ENCODE data around the gene DGKG. TPM values are rescaled to one million over a fixed set of nuclear protein-coding genes. Genes with fewer than 3 reads are reported as not detected.

DGKG gene
- total and polyA plus RNA-seq, 10 of the 15 experiments (the other 5 are each of a cell fraction or from before 2014, with no cell fraction given): 0.39 to 6.2 (median 4.7) TPM

DNA sequence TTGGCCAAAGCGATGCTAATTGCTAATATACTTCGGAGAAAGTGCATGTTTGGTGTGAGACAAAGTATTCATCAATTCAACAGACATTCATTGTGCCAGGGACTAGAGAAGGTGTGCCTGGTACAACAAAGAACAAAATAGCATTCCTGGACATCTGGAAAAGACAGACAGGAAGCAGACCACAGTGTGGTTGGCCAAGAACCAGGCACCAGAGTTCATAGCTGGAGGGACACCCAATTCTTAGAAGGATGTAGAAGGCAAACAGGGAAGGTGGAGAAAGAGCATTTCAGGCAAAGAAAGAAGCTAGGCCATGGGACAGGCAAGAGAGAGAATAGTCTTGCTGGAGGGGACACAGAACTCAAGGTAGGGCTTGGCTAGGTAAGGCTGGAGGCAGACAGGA lies 147.4 kb downstream of the DGKG start:
- FAIRE-seq: no peak
- DNase-seq (ENCODE audit: low read depth, low spot score): no peak
- H3K9me3 ChIP-seq (replicated peaks; ENCODE audit: control insufficient read depth, insufficient read depth, low read length): no peaks in the 10 kb centered on the region
- intact Hi-C loops (cut with micrococcal nuclease; ENCODE audit: unreplicated experiment) (loop anchor here (5.0 kb wide), 1 partner anchor 62 kb away; no protein-coding TSS in a partner anchor), in situ Hi-C loops (cut with MboI) (no loop called here)
- no peak overlapping the region for H2AFZ ChIP-seq (ENCODE audit: control insufficient read depth, low read depth, low read length)
- H3K4me1 ChIP-seq (ENCODE audit: control insufficient read depth, insufficient read depth, low read length): peaks cover 32% of the 10 kb centered on the region
- WGBS (ENCODE audit: insufficient coverage, insufficient replicate concordance, low lambda C conversion rate, missing lambda C conversion rate): 60% methylated on average over 2 of the region's 2 CpGs
- no peaks in the 10 kb centered on the region for H4K20me1 ChIP-seq (ENCODE audit: control insufficient read depth, insufficient read depth)
- ChIA-PET CTCF (interaction anchor here (1.3 to 1.7 kb wide), 4 partner anchors 10 to 31 kb away, joined by 3 to 10 read pairs (median 4); no protein-coding TSS in a partner anchor), RAD21 (ENCODE audit: unreplicated experiment) (interaction anchor here (0.8 to 1.3 kb wide), 3 partner anchors 104 to 271 kb away, joined by 3 to 4 read pairs (median 3); no protein-coding TSS in a partner anchor), POLR2A (no interaction called here), SMC1A (ENCODE audit: uncharacterized antibody, unreplicated experiment) (interaction anchor here (0.8 to 1.2 kb wide), 3 partner anchors 10 to 21 kb away, joined by 3 to 4 read pairs (median 3); no protein-coding TSS in a partner anchor)
- no peak for TF ChIP-seq ZSCAN29 (IDR thresholded peaks at IDR 0.05)
- no peak for TF ChIP-seq SMARCA5 (IDR thresholded peaks at IDR 0.05)
- TF ChIP-seq, protein P1, sequence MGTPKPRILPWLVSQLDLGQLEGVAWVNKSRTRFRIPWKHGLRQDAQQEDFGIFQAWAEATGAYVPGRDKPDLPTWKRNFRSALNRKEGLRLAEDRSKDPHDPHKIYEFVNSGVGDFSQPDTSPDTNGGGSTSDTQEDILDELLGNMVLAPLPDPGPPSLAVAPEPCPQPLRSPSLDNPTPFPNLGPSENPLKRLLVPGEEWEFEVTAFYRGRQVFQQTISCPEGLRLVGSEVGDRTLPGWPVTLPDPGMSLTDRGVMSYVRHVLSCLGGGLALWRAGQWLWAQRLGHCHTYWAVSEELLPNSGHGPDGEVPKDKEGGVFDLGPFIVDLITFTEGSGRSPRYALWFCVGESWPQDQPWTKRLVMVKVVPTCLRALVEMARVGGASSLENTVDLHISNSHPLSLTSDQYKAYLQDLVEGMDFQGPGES (IDR thresholded peaks at IDR 0.05): no peak
- TF ChIP-seq CHD2 (IDR thresholded peaks at IDR 0.05; ENCODE audit: borderline replicate concordance, low read depth, low read length): no peak
- H3K9ac ChIP-seq (ENCODE audit: control insufficient read depth, insufficient read depth, low read length): no peak overlapping the region
- no peaks in the 10 kb centered on the region for H3K27me3 ChIP-seq (replicated peaks in 1 of 2; ENCODE audit: control insufficient read depth in 2 of 2, insufficient read depth in 2 of 2, low read length in 1 of 2)
- H3K36me3 ChIP-seq (ENCODE audit: control insufficient read depth in 2 of 2, insufficient read depth in 2 of 2, low read length in 1 of 2): no peaks in the 10 kb centered on the region
- H3K4me2 ChIP-seq (ENCODE audit: control insufficient read depth, insufficient read depth): no peak overlapping the region
- H3K79me2 ChIP-seq (ENCODE audit: control insufficient read depth, insufficient read depth, low read length): no peaks in the 10 kb centered on the region
- no TSS peak for BruUV-seq (replicated peaks)
- ATAC-seq: no peak
- no peak overlapping the region for H3K4me3 ChIP-seq
- no peak overlapping the region for H3K27ac ChIP-seq (ENCODE audit: control insufficient read depth, insufficient read depth)

DNA sequence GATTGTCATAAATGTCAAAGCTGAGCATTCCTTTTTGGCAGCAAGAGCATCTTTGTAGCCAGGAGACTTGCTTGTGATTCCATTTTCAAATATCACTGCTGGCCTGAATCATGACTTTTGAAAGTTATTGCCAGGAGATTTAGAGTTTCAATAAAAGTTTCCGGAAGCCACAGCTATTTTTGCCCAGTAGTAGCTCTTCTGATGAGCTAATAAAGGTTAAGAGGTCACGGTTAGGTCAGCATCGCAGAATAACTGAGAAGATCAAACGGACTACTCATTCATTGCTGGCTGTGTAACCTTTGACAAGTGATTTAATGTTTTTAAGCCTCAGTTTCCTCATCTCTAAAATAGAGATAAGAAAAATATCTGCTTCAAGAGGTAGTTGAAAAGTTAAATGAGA lies 148.1 kb downstream of the DGKG start:
- Histone ChIP-seq H3K4me3 (no peak overlapping the region), H3K27ac (ENCODE audit: control insufficient read depth, insufficient read depth) (no peak overlapping the region), H3K4me2 (ENCODE audit: control insufficient read depth, insufficient read depth) (0 out of 2 replicates have a peak overlapping the region, but pooled peaks have one; percentile 30), H3K79me2 (ENCODE audit: control insufficient read depth, insufficient read depth, low read length) (no peaks in the 10 kb centered on the region), H3K27me3 (replicated peaks in 1 of 2; ENCODE audit: control insufficient read depth in 2 of 2, insufficient read depth in 2 of 2, low read length in 1 of 2) (no peaks in the 10 kb centered on the region; a peak in 1 of 4 replicates), H4K20me1 (ENCODE audit: control insufficient read depth, insufficient read depth) (no peaks in the 10 kb centered on the region), H3K9me3 (replicated peaks; ENCODE audit: control insufficient read depth, insufficient read depth, low read length) (no peaks in the 10 kb centered on the region), H2AFZ (ENCODE audit: control insufficient read depth, low read depth, low read length) (no peak overlapping the region), H3K4me1 (ENCODE audit: control insufficient read depth, insufficient read depth, low read length) (peaks cover 35% of the 10 kb centered on the region), H3K36me3 (ENCODE audit: control insufficient read depth in 2 of 2, insufficient read depth in 2 of 2, low read length in 1 of 2) (no peaks in the 10 kb centered on the region), H3K9ac (ENCODE audit: control insufficient read depth, insufficient read depth, low read length) (no peak overlapping the region)
- ATAC-seq: peak; percentile 14; the same call in 1 of the 3 replicates
- ChIA-PET RAD21 (ENCODE audit: unreplicated experiment) (interaction anchor here (0.8 to 1.3 kb wide), 4 partner anchors 10 to 270 kb away, joined by 3 to 4 read pairs (median 3); no protein-coding TSS in a partner anchor), CTCF (interaction anchor here (1.3 to 1.7 kb wide), 4 partner anchors 10 to 92 kb away, joined by 3 to 10 read pairs (median 4); no protein-coding TSS in a partner anchor), POLR2A (no interaction called here), SMC1A (ENCODE audit: uncharacterized antibody, unreplicated experiment) (interaction anchor here (0.8 to 1.2 kb wide), 5 partner anchors 10 to 28 kb away, joined by 3 to 4 read pairs (median 3); no protein-coding TSS in a partner anchor)
- no peak for DNase-seq (ENCODE audit: low read depth, low spot score)
- WGBS (ENCODE audit: insufficient coverage, insufficient replicate concordance, low lambda C conversion rate, missing lambda C conversion rate): 48% methylated on average over 4 of the region's 4 CpGs
- no TSS peak for BruUV-seq (replicated peaks)
- in situ Hi-C loops (cut with MboI): no loop called here
- intact Hi-C loops (cut with micrococcal nuclease; ENCODE audit: unreplicated experiment): no loop called here
- no peak for FAIRE-seq
- TF ChIP-seq POLR2A (IDR thresholded peaks at IDR 0.05; ENCODE audit: low read depth, low read length): no peak
- peak; percentile 53; the same call in 1 of the 2 replicates for TF ChIP-seq CREM (IDR thresholded peaks at IDR 0.05; ENCODE audit: low read depth)
- TF ChIP-seq NFYB (IDR thresholded peaks at IDR 0.05; ENCODE audit: insufficient read depth, low read depth, low read length): no peak
- no peak for TF ChIP-seq ZSCAN29 (IDR thresholded peaks at IDR 0.05)
- peak; percentile 52; the same call in 1 of the 2 replicates for TF ChIP-seq MEF2A (IDR thresholded peaks at IDR 0.05; ENCODE audit: insufficient read depth, low read depth, low read length)
- TF ChIP-seq KDM1A (IDR thresholded peaks at IDR 0.05; ENCODE audit: borderline replicate concordance): no peak
- no peak for TF ChIP-seq NFYA (IDR thresholded peaks at IDR 0.05; ENCODE audit: borderline replicate concordance, low read depth, low read length)
- TF ChIP-seq MTA3 (IDR thresholded peaks at IDR 0.05; ENCODE audit: borderline replicate concordance, low read length): no peak
- TF ChIP-seq, protein P2, sequence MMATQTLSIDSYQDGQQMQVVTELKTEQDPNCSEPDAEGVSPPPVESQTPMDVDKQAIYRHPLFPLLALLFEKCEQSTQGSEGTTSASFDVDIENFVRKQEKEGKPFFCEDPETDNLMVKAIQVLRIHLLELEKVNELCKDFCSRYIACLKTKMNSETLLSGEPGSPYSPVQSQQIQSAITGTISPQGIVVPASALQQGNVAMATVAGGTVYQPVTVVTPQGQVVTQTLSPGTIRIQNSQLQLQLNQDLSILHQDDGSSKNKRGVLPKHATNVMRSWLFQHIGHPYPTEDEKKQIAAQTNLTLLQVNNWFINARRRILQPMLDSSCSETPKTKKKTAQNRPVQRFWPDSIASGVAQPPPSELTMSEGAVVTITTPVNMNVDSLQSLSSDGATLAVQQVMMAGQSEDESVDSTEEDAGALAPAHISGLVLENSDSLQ (IDR thresholded peaks at IDR 0.05): no peak
- no peak for TF ChIP-seq CHD2 (IDR thresholded peaks at IDR 0.05; ENCODE audit: borderline replicate concordance, low read depth, low read length)
- TF ChIP-seq, protein P3, sequence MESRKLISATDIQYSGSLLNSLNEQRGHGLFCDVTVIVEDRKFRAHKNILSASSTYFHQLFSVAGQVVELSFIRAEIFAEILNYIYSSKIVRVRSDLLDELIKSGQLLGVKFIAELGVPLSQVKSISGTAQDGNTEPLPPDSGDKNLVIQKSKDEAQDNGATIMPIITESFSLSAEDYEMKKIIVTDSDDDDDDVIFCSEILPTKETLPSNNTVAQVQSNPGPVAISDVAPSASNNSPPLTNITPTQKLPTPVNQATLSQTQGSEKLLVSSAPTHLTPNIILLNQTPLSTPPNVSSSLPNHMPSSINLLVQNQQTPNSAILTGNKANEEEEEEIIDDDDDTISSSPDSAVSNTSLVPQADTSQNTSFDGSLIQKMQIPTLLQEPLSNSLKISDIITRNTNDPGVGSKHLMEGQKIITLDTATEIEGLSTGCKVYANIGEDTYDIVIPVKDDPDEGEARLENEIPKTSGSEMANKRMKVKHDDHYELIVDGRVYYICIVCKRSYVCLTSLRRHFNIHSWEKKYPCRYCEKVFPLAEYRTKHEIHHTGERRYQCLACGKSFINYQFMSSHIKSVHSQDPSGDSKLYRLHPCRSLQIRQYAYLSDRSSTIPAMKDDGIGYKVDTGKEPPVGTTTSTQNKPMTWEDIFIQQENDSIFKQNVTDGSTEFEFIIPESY (IDR thresholded peaks at IDR 0.05): no peak
- TF ChIP-seq PAX5 (IDR thresholded peaks at IDR 0.05; ENCODE audit: borderline replicate concordance, low read depth, low read length): no peak
